ENCODE measurements around the gene CARMIL1. TPM values are rescaled to one million over a fixed set of nuclear protein-coding genes. Genes with fewer than 3 reads are reported as not detected.

Gene CARMIL1
- total RNA-seq, 2 experiments from 2014 or later = 3.9 to 4.7 TPM

GRCh38 chr6:25315194-25316177 is 36.3 kb downstream of the CARMIL1 start:
- H3K27me3 Mint-ChIP-seq = no peaks in the 10 kb centered on the region
- TF ChIP-seq CTCF (IDR thresholded peaks at IDR 0.05) = no peak
- ATAC-seq (ENCODE audit: poor library complexity) = no peak
- Histone ChIP-seq H3K27me3 (ENCODE audit: control insufficient read depth in 1 of 2, insufficient read depth in 2 of 2, low read length in 2 of 2) (no peaks in the 10 kb centered on the region), H3K4me3 (ENCODE audit: low read length) (no peak overlapping the region), H3K4me1 (ENCODE audit: insufficient read depth, low read length) (no peaks in the 10 kb centered on the region), H3K36me3 (ENCODE audit: insufficient read depth, low read length) (no peaks in the 10 kb centered on the region), H3K27ac (ENCODE audit: low read depth in 1 of 2, low read length in 2 of 2) (no peak overlapping the region), H3K9me3 (ENCODE audit: control insufficient read depth in 1 of 2, insufficient read depth in 1 of 2, low read length in 2 of 2) (no peaks in the 10 kb centered on the region)
- no peak overlapping the region for H3K27ac Mint-ChIP-seq
- ChIA-PET POLR2A (no interaction called here), CTCF (no interaction called here)
- peaks cover 24% of the 10 kb centered on the region for H3K4me1 Mint-ChIP-seq (ENCODE audit: low read depth)
- H3K4me3 Mint-ChIP-seq = no peak overlapping the region
- no peaks in the 10 kb centered on the region for H3K36me3 Mint-ChIP-seq (ENCODE audit: low read depth)
- intact Hi-C loops (cut with DNase I, micrococcal nuclease) = no loop called here
- DNase-seq = no peak
- H3K9me3 Mint-ChIP-seq = no peaks in the 10 kb centered on the region

- Mint-ChIP-seq H3K36me3 (ENCODE audit: low read depth) (no peaks in the 10 kb centered on the region), H3K4me3 (no peak overlapping the region), H3K27me3 (no peaks in the 10 kb centered on the region), H3K27ac (no peak overlapping the region), H3K9me3 (no peaks in the 10 kb centered on the region), H3K4me1 (ENCODE audit: low read depth) (peaks cover 20% of the 10 kb centered on the region)
- Histone ChIP-seq H3K4me1 (ENCODE audit: insufficient read depth, low read length) (no peaks in the 10 kb centered on the region), H3K9me3 (ENCODE audit: control insufficient read depth in 1 of 2, insufficient read depth in 1 of 2, low read length in 2 of 2) (no peaks in the 10 kb centered on the region), H3K27ac (ENCODE audit: low read depth in 1 of 2, low read length in 2 of 2) (no peak overlapping the region), H3K36me3 (ENCODE audit: insufficient read depth, low read length) (no peaks in the 10 kb centered on the region), H3K27me3 (ENCODE audit: control insufficient read depth in 1 of 2, insufficient read depth in 2 of 2, low read length in 2 of 2) (no peaks in the 10 kb centered on the region), H3K4me3 (ENCODE audit: low read length) (no peak overlapping the region)
- intact Hi-C loops (cut with DNase I, micrococcal nuclease) = no loop called here
- no peak for ATAC-seq (ENCODE audit: poor library complexity)
- no peak for TF ChIP-seq CTCF (IDR thresholded peaks at IDR 0.05)
- CTCF ChIA-PET = no interaction called here
- POLR2A ChIA-PET = interaction anchor here (1.2 kb wide), 1 partner anchor 12 kb away, joined by 3 read pairs; no protein-coding TSS in a partner anchor
- DNase-seq = no peak
Observed at GRCh38 chr6:25316626-25317025, 37.5 kb downstream of the CARMIL1 start.

GRCh38 chr6:25318589-25318988 is 39.4 kb downstream of the CARMIL1 start:
- no peak overlapping the region for H3K27ac Mint-ChIP-seq
- POLR2A ChIA-PET = no interaction called here

More at GRCh38 chr6:25318589-25318988, 39.4 kb downstream of the CARMIL1 start:
- H3K9me3 ChIP-seq (ENCODE audit: control insufficient read depth in 1 of 2, insufficient read depth in 1 of 2, low read length in 2 of 2) = no peaks in the 10 kb centered on the region
- Mint-ChIP-seq H3K4me1 (ENCODE audit: low read depth) (peaks cover 3% of the 10 kb centered on the region), H3K9me3 (no peaks in the 10 kb centered on the region), H3K36me3 (ENCODE audit: low read depth) (no peaks in the 10 kb centered on the region), H3K4me3 (no peak overlapping the region), H3K27me3 (no peaks in the 10 kb centered on the region)
- no peak overlapping the region for H3K27ac ChIP-seq (ENCODE audit: low read depth in 1 of 2, low read length in 2 of 2)
- no peak for ATAC-seq (ENCODE audit: poor library complexity)
- CTCF ChIA-PET = no interaction called here
- no peaks in the 10 kb centered on the region for H3K27me3 ChIP-seq (ENCODE audit: control insufficient read depth in 1 of 2, insufficient read depth in 2 of 2, low read length in 2 of 2)
- intact Hi-C loops (cut with DNase I, micrococcal nuclease) = no loop called here
- no peak overlapping the region for H3K4me3 ChIP-seq (ENCODE audit: low read length)
- no peak for DNase-seq
- no peak for TF ChIP-seq CTCF (IDR thresholded peaks at IDR 0.05)
- no peaks in the 10 kb centered on the region for H3K36me3 ChIP-seq (ENCODE audit: insufficient read depth, low read length)
- H3K4me1 ChIP-seq (ENCODE audit: insufficient read depth, low read length) = no peaks in the 10 kb centered on the region

Data from CD4-positive, alpha-beta T cell (primary cell).